ENCODE measurements around the gene CHERP. TPM values are rescaled to one million over a fixed set of nuclear protein-coding genes. Genes with fewer than 3 reads are reported as not detected.

The CHERP gene
- total and polyA plus RNA-seq, 2 of the 4 experiments (the other 2 are of a cell fraction), result 0.54 to 13.5 TPM

- Histone ChIP-seq H3K27me3 (ENCODE audit: control insufficient read depth, insufficient read depth, low read length) (no peaks in the 10 kb centered on the region), H2BK20ac (ENCODE audit: low read depth, low read length) (no peak overlapping the region), H3K23ac (ENCODE audit: low read depth, low read length) (no peak overlapping the region), H4K5ac (ENCODE audit: low read depth, low read length) (no peak overlapping the region), H3K9me1 (ENCODE audit: insufficient read depth, low read length) (no peaks in the 10 kb centered on the region), H3K79me1 (ENCODE audit: low read depth in 1 of 2, low read length in 2 of 2) (peaks cover 16 to 17% of the 10 kb centered on the region in 2 experiments), H3K4ac (ENCODE audit: low read depth, low read length) (no peak overlapping the region), H4K91ac (ENCODE audit: insufficient read depth, low read depth, low read length) (no peak overlapping the region), H2AK9ac (replicated peaks; ENCODE audit: low read depth, low read length, poor library complexity) (no peak overlapping the region), H3K36me3 (ENCODE audit: control insufficient read depth, insufficient read depth, low read length) (peaks cover 83% of the 10 kb centered on the region), H2AK5ac (ENCODE audit: low read depth, low read length) (no peak overlapping the region), H2BK120ac (ENCODE audit: low read depth, low read length) (no peak overlapping the region), H3K18ac (ENCODE audit: low read depth, low read length) (no peak overlapping the region), H2BK5ac (ENCODE audit: low read depth, low read length, poor library complexity, severe bottlenecking) (no peak overlapping the region), H4K20me1 (ENCODE audit: insufficient read depth, low read length) (peaks cover 17% of the 10 kb centered on the region; the same call in 1 of the 2 replicates), H3K14ac (replicated peaks; ENCODE audit: low read depth, low read length) (no peak overlapping the region), H3K4me1 (ENCODE audit: control insufficient read depth, insufficient read depth, low read length) (no peaks in the 10 kb centered on the region), H3K56ac (ENCODE audit: extremely low read depth, insufficient read depth, low read length) (no peak overlapping the region), H3K9ac (ENCODE audit: low read depth, low read length) (no peak overlapping the region), H4K8ac (ENCODE audit: low read depth in 2 of 2, low read length in 2 of 2) (no peak overlapping the region), H3K4me3 (ENCODE audit: insufficient read depth, low read depth, low read length) (no peak overlapping the region), H2BK15ac (ENCODE audit: low read depth, low read length) (no peak overlapping the region), H3K9me3 (ENCODE audit: control insufficient read depth, insufficient read depth, low read length) (no peaks in the 10 kb centered on the region), H3K4me2 (ENCODE audit: low read depth, low read length) (no peak overlapping the region), H2AFZ (replicated peaks; ENCODE audit: low read length, poor library complexity) (no peak overlapping the region), H3K27ac (ENCODE audit: insufficient read depth, low read length) (no peak overlapping the region)
- in situ Hi-C loops (cut with MboI; ENCODE audit: low sequenced_read_pairs) (no loop called here), dilution Hi-C loops (cut with HindIII; ENCODE audit: low sequenced_read_pairs, unreplicated experiment) (no loop called here), intact Hi-C loops (cut with micrococcal nuclease) (no loop called here)
- POLR2A ChIA-PET (ENCODE audit: unreplicated experiment), result no interaction called here
- DNase-seq (no peak), ATAC-seq (ENCODE audit: low read depth) (no peak)
- WGBS, 2 experiments (ENCODE audit: extremely low coverage in 2 of 2, insufficient read length in 1 of 2), result 97% methylated on average over 21 of the region's 29 CpGs; no CpG with 5 or more reads in 1 of the 2 experiments
- CTCF ChIA-PET, result no interaction called here
- BruUV-seq (replicated peaks), result no TSS peak
- TF ChIP-seq RFX5 (IDR thresholded peaks at IDR 0.05; ENCODE audit: low read depth, low read length), result no peak
- no peak for TF ChIP-seq CHD1 (IDR thresholded peaks at IDR 0.05; ENCODE audit: low read depth, low read length)
These were observed 16.3 kb downstream of the CHERP start for GRCh38 chr19:16525751-16526481.
